H9 (cell line): ENCODE data around the gene IGLL5. TPM values are rescaled to one million over a fixed set of nuclear protein-coding genes. Genes with fewer than 3 reads are reported as not detected.

Source experiments
- DNase-seq: peaks from one replicate; pipeline ENCODE4 v3.0.0-alpha.2; 2017
- H2AFZ ChIP-seq: one replicate; pipeline ENCODE4 v1.6.1; 2013; ENCODE audit warnings: mild to moderate bottlenecking, low read length, control low read depth, moderate library complexity
- H2AK5ac ChIP-seq: 2 replicates; pipeline ENCODE4 v1.6.1; 2013; ENCODE audit warnings: low read length, control low read depth, mixed read lengths; ENCODE audit not compliant: insufficient read length
- H2BK120ac ChIP-seq: one replicate; pipeline ENCODE4 v1.6.1; 2013; ENCODE audit warnings: low read depth, mild to moderate bottlenecking, low read length, control low read depth, inconsistent platforms; ENCODE audit not compliant: poor library complexity, severe bottlenecking
- H2BK12ac ChIP-seq: 2 replicates; pipeline ENCODE4 v1.6.1; 2013; ENCODE audit warnings: low read length, control low read depth, mixed read lengths, low read depth; ENCODE audit not compliant: insufficient read length
- H2BK15ac ChIP-seq: 2 replicates; pipeline ENCODE4 v1.6.1; 2013; ENCODE audit warnings: low read depth, low read length, control low read depth
- H2BK20ac ChIP-seq: one replicate; pipeline ENCODE4 v1.6.1; 2013; ENCODE audit warnings: low read depth, mild to moderate bottlenecking, low read length, control low read depth, inconsistent platforms; ENCODE audit not compliant: poor library complexity, severe bottlenecking
- H2BK5ac ChIP-seq: 2 replicates; pipeline ENCODE4 v1.6.1; 2013; ENCODE audit warnings: low read length, control low read depth, mixed read lengths; ENCODE audit not compliant: insufficient read length
- H3K14ac ChIP-seq: 2 replicates; pipeline ENCODE4 v1.6.1; 2013; ENCODE audit warnings: low read length, control low read depth; ENCODE audit not compliant: insufficient read depth
- H3K18ac ChIP-seq: 2 replicates; pipeline ENCODE4 v1.6.1; 2013; ENCODE audit warnings: low read depth, mild to moderate bottlenecking, mixed read lengths, low read length, control low read depth; ENCODE audit not compliant: insufficient read length
- H3K23ac ChIP-seq: 2 replicates; pipeline ENCODE4 v1.6.1; 2013; ENCODE audit warnings: low read length, control low read depth, mixed read lengths, low read depth; ENCODE audit not compliant: insufficient read length
- H3K23me2 ChIP-seq: 2 replicates; pipeline ENCODE4 v1.6.1; 2013; ENCODE audit warnings: low read depth, mild to moderate bottlenecking, mixed read lengths, low read length, control low read depth; ENCODE audit not compliant: insufficient read length, poor library complexity, severe bottlenecking
- H3K27ac ChIP-seq: 2 replicates; pipeline ENCODE4 v1.5.1; 2013; ENCODE audit warnings: low read length, control low read depth, mixed read lengths, low read depth; ENCODE audit not compliant: insufficient read length
- H3K27me3 ChIP-seq: 2 replicates; pipeline ENCODE4 v1.6.1; 2013; ENCODE audit warnings: low read length, control low read depth, inconsistent platforms; ENCODE audit not compliant: insufficient read depth
- H3K4ac ChIP-seq: 2 replicates; pipeline ENCODE4 v1.6.1; 2013; ENCODE audit warnings: low read depth, mild to moderate bottlenecking, control low read depth, inconsistent platforms, low read length, moderate library complexity
- H3K4me1 ChIP-seq: 2 replicates; pipeline ENCODE4 v1.6.1; 2013; ENCODE audit warnings: low read length, control low read depth, inconsistent platforms; ENCODE audit not compliant: insufficient read depth
- H3K4me2 ChIP-seq: 2 replicates; pipeline ENCODE4 v1.6.1; 2013; ENCODE audit warnings: low read length, control low read depth, mixed read lengths; ENCODE audit not compliant: insufficient read length, insufficient read depth
- H3K56ac ChIP-seq: 2 replicates; pipeline ENCODE4 v1.6.1; 2013; ENCODE audit warnings: low read depth, mild to moderate bottlenecking, mixed read lengths, low read length, control low read depth; ENCODE audit not compliant: insufficient read length
- H3K79me1 ChIP-seq: 2 replicates; pipeline ENCODE4 v1.6.1; 2013; ENCODE audit warnings: low read depth, mild to moderate bottlenecking, moderate library complexity, low read length, control low read depth, inconsistent platforms; ENCODE audit not compliant: insufficient read depth, poor library complexity, severe bottlenecking
- H3K79me2 ChIP-seq: 2 replicates; pipeline ENCODE4 v1.6.1; 2013; ENCODE audit warnings: low read length, control low read depth, inconsistent platforms; ENCODE audit not compliant: insufficient read depth
- H3K9ac ChIP-seq: 2 replicates; pipeline ENCODE4 v1.6.1; 2013; ENCODE audit warnings: low read length, control low read depth, mixed read lengths; ENCODE audit not compliant: insufficient read length; ENCODE audit errors: extremely low read depth
- H3K9me3 ChIP-seq: one replicate; pipeline ENCODE4 v1.6.1; 2013; ENCODE audit warnings: low read depth, low read length, inconsistent platforms; ENCODE audit not compliant: control insufficient read depth
- H3T11ph ChIP-seq: one replicate; pipeline ENCODE4 v1.6.1; 2013; ENCODE audit warnings: mild to moderate bottlenecking, low read length, control low read depth, inconsistent platforms
- H4K20me1 ChIP-seq: one replicate; pipeline ENCODE4 v1.6.1; 2013; ENCODE audit not compliant: control insufficient read depth, insufficient read length, insufficient read depth
- H4K5ac ChIP-seq: 2 replicates; pipeline ENCODE4 v1.6.1; 2013; ENCODE audit warnings: low read depth, mild to moderate bottlenecking, mixed read lengths, low read length, control low read depth; ENCODE audit not compliant: insufficient read length
- H4K8ac ChIP-seq: replicated peaks from 2 replicates; pipeline ENCODE4 v1.6.1; 2013; ENCODE audit warnings: low read length, control low read depth, mixed read lengths, low read depth; ENCODE audit not compliant: insufficient read length
- H4K91ac ChIP-seq: 2 replicates; pipeline ENCODE4 v1.6.1; 2013; ENCODE audit warnings: low read depth, mild to moderate bottlenecking, moderate library complexity, mixed read lengths, low read length, control low read depth; ENCODE audit not compliant: insufficient read length
- H3K27ac Mint-ChIP-seq, 3 experiments: 2 replicates in 2 of 3; 3 replicates in 1 of 3; pipeline ENCODE4 v1.8.0; 2020 to 2021; ENCODE audit warnings: mixed read lengths in 3 of 3, mild to moderate bottlenecking in 1 of 3, moderate library complexity in 1 of 3
- H3K27me3 Mint-ChIP-seq: 2 replicates; pipeline ENCODE4 v1.8.0; 2021; ENCODE audit warnings: low read depth, mild to moderate bottlenecking, moderate library complexity, mixed read lengths
- H3K36me3 Mint-ChIP-seq, 3 experiments: 2 replicates in 2 of 3; 3 replicates in 1 of 3; pipeline ENCODE4 v1.8.0; 2020 to 2021; ENCODE audit warnings: low read depth in 3 of 3, mixed read lengths in 3 of 3; ENCODE audit not compliant: insufficient read depth in 1 of 3
- H3K4me1 Mint-ChIP-seq, 2 experiments: 2 replicates each; pipeline ENCODE4 v1.8.0; 2020; ENCODE audit warnings: mixed read lengths in 2 of 2
- H3K4me3 Mint-ChIP-seq, 2 experiments: 2 replicates in 1 of 2; 3 replicates in 1 of 2; pipeline ENCODE4 v1.8.0; 2020 to 2021; ENCODE audit warnings: mild to moderate bottlenecking in 2 of 2, mixed read lengths in 2 of 2, moderate library complexity in 1 of 2
- H3K9me3 Mint-ChIP-seq, 2 experiments: 2 replicates in 1 of 2; 3 replicates in 1 of 2; pipeline ENCODE4 v1.8.0; 2020; ENCODE audit warnings: mild to moderate bottlenecking in 2 of 2, mixed read lengths in 2 of 2, moderate library complexity in 1 of 2
- CTCF ChIP-seq: fragments of 200-600 bp; sonication (generic); conservative IDR thresholded peaks from 3 replicates; pipeline ENCODE4 v1.8.0; 2021; ENCODE audit warnings: antibody characterized with exemption, mild to moderate bottlenecking
- WGBS: extraction: QIAGEN DNeasy Blood & Tissue Kit; methylation state at CpG from one replicate; pipeline ENCODE4 v1.1.7; 2013; ENCODE audit warnings: missing lambda C conversion rate, low lambda C conversion rate, mixed read lengths; ENCODE audit not compliant: insufficient read length; ENCODE audit errors: extremely low coverage; 5-methylcytosine and 5-hydroxymethylcytosine counted together
- total RNA-seq: library from RNA; stranded (reverse); gene quantifications from 2 replicates; pipeline ENCODE4 v1.2.1, GENCODE V29; 2021

IGLL5 gene
- total RNA-seq, 1 experiment from 2014 or later, result not detected

GRCh38 chr22:22857607-22858558 is 29.7 kb upstream of the IGLL5 start:
- no peak overlapping the region for H4K91ac ChIP-seq
- peaks cover 98% of the 10 kb centered on the region for H3K27me3 Mint-ChIP-seq
- H3K9me3 Mint-ChIP-seq, result no peaks in the 10 kb centered on the region
- no peak overlapping the region for H3K4ac ChIP-seq
- H3K4me2 ChIP-seq, result no peak overlapping the region
- no peak overlapping the region for H4K5ac ChIP-seq
- H2AK5ac ChIP-seq, result no peak overlapping the region
- H2BK120ac ChIP-seq, result no peak overlapping the region
- H4K8ac ChIP-seq, result no peak overlapping the region
- H3K14ac ChIP-seq, result no peak overlapping the region
- H3K9me3 ChIP-seq, result no peaks in the 10 kb centered on the region
- H3K4me1 ChIP-seq, result no peaks in the 10 kb centered on the region
- no peak overlapping the region for H2BK5ac ChIP-seq
- H3K27ac ChIP-seq, result no peak overlapping the region
- H2AFZ ChIP-seq, result no peak overlapping the region
- no peak for DNase-seq
- H3K18ac ChIP-seq, result no peak overlapping the region
- H3K27ac Mint-ChIP-seq, result no peak overlapping the region
- H3T11ph ChIP-seq, result no peak overlapping the region
- TF ChIP-seq CTCF, result no peak
- H3K27me3 ChIP-seq, result peaks cover 1% of the 10 kb centered on the region; the same call in 1 of the 2 replicates
- H3K56ac ChIP-seq, result no peak overlapping the region
- no peak overlapping the region for H3K9ac ChIP-seq
- H3K79me2 ChIP-seq, result no peaks in the 10 kb centered on the region
- H4K20me1 ChIP-seq, result no peaks in the 10 kb centered on the region
- WGBS, result no CpG with 5 or more reads among the region's 9 CpGs
- no peak overlapping the region for H2BK12ac ChIP-seq
- H3K4me1 Mint-ChIP-seq, result no peaks in the 10 kb centered on the region
- H2BK15ac ChIP-seq, result no peak overlapping the region
- H3K79me1 ChIP-seq, result no peaks in the 10 kb centered on the region
- no peak overlapping the region for H2BK20ac ChIP-seq
- no peaks in the 10 kb centered on the region for H3K36me3 Mint-ChIP-seq
- H3K4me3 Mint-ChIP-seq, result no peak overlapping the region
- no peaks in the 10 kb centered on the region for H3K23me2 ChIP-seq
- H3K23ac ChIP-seq, result no peak overlapping the region
